Activated CD8-positive, alpha-beta memory T cell treated with anti-CD3 and anti-CD28 coated beads, Interleukin-2, amount 50 U/mL, for 1 hour (primary cell): Measurements from ENCODE around the gene TVP23C.

ENCODE experiments used
- DNase-seq: peaks from one replicate; pipeline ENCODE4 v3.0.0-alpha.2; 2020; ENCODE audit errors: extremely low read depth

TVP23C gene

DNA sequence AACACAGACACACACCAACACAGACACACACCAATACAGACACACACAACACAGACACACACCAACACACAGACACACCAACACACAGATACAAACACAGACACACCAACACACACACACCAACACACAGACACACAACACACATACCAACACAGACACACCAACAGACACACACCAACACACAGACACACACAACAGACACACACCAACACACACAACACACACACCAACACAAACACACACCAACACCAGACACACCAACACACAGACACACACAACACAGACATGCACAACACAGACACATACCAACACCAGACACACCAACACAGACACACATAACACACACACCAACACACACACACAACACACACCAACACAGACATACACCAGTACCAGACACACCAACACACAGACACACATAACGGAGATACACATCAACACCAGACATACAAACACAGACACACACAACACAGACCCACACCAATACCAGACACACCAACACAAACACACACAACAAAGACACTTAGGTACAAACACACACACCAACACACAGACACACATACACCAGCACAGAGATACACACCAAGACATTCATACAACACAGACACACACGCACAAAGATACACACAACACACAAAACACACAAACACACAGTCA is 98.1 kb downstream of the TVP23C start:
- DNase-seq, result no peak

DNA sequence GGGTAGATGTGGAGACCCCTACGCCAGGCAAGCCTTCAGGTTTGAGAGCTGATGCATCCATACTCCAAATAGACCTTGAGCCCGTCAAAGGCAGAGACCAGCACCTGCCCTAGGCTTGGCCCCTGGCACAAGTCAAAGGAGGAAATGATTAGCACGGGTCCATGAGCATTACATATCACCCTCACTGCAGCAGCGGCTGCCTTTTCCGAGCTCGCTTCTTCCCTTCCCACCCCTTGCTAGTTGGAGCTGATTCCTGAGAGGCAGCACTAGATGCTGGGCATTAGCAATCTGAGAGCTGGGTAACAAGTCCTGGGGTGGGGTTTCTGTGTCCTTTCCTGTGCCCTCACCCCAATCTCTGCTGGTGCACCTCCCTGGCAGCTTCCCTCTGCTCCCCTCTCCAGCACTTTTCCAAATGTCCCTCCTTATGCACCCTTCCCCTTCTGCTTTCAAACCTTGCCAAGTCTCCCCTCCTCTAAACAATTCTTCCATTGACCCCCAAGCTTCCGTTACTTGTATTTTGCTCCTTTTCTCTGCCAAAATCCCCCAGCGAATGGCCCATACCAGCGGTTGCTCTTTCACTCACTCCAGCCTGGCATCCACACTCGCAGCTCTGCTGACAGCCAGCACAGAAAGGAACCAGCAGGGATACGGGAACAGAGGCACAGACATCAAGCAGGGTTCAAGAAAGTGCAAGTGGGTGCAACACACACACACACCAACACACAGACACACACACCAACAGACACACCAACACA is 98.9 kb downstream of the TVP23C start:
- DNase-seq, result no peak

GRCh38 chr17:15462976-15463772 is 100.1 kb downstream of the TVP23C start:
- no peak for DNase-seq

- no peak for DNase-seq
These were observed 105.6 kb downstream of the TVP23C start for GRCh38 chr17:15457723-15458094.

DNA sequence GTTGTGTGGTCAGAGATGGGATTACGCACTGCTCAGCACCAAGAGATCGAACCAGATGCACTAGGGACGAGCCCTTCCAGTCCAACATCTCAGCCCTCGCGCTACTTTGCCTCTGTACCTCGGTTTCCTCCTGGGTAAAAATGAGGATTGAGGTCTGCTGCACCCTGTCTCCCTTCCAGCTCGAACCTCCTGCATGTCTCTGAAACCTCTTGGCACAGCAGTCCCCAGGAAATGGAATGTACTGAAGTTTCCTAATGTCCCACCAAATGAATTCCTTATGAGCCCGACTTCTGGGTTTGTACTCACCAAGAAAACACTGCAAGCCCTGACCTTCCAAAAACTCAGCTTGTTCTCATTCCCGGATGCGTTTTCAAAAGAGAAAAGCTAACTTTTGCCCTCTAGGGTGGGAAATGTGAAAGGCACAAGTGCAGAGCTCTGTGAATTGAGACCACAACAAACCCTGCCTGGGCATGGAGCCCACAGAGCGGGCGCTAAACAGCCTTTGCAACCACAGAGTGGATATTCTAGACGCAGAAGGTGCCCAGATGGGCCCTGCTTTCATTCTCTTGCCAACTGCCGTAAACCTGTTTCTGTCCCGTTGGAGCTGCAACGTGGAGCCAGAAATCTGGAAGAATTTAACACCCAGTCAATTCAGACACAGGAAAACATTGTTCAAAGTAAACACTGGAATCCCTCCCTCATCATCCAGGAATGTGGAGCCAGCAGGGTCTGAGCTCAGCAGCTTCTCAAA is 106.1 kb downstream of the TVP23C start:
- DNase-seq, result no peak

GRCh38 chr17:15456496-15456895 is 106.8 kb downstream of the TVP23C start:
- no peak for DNase-seq

DNA sequence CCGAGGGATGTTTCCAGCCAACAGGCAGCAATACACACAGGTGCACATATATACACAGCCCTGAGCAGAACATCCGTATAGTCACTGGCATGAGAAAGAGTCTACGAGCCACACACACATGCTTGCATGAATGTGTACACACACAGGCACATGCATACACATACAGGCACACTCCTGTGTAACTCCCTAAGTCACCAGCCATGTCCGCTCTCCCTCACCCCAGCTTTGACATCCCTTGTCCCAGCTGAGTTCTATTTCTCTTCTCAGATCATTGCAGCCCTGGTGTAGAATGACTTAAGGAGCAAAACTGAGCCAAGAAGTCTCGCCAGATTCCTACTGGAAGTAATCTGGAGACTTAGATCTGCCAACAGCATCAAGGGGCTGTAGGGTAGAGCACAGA is 108.9 kb downstream of the TVP23C start:
- no peak for DNase-seq

GRCh38 chr17:15453782-15454181 is 109.5 kb downstream of the TVP23C start:
- no peak for DNase-seq

DNA sequence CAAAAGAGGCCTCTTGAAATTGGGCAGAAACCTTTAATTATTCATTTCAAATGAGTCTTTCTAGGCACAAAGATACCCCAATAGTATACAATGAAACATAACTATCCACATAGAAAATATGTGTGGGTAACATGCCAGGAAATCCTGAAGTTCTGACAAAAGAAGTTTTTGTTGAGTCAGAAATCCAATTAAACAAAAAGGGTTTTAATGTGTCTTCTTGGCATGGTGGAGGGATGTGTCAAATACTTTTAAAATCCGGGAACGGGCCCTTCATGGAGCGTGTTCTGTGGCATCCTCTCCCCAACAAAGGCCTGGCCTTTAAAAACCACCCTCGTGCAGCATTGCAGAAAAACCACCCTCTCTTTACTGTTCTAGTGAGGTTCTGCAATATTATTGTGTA is 110.0 kb downstream of the TVP23C start:
- DNase-seq, result no peak

DNA sequence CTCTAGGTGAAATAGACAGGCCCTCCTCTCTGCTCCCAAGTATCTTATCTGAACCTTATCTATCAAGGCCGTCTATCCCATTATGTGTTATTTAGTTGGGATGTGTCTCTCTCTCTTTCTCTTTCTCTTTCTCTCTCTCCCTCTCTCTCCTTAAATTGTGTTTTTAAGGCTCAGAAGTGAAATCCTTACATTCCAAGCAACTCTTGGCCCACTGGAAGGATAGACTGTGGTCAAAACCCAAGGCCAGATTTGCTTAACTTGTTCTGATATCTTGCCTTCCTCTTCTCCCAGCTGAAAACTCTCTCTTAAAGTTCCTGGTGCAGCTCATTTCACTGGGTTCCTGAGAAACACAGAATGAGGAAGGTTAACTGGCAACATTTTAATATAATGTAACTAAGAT is 110.5 kb downstream of the TVP23C start:
- no peak for DNase-seq
